ENCODE results near the gene RASSF8. TPM values are rescaled to one million over a fixed set of nuclear protein-coding genes. Genes with fewer than 3 reads are reported as not detected.
"Not testable (repeated sequence)": the region's sequence is repeated elsewhere in the genome, so short reads cannot be mapped to it uniquely, and the experiment has no call there.

Gene RASSF8
- total RNA-seq, 2 experiments from 2014 or later: 0.27 to 0.46 TPM

DNA sequence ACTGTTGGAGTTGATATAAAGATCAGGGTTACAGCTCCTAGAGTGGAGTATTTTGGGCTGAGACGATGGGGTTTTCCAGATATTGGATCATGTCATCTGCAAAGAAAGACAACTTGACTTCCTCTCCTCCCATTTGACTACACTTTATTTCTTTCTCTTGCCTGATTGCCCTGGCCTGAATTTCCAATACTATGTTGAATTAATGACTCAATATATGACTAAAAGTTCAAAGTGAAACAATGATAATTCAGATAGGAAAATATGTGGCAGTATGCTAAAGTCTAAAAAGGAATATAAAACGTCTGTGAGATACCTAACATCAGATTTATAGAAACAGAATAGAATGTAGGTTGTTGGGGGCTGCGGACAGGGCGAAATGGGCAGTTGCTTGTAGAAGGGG, 94.2 kb downstream of the RASSF8 start:
- POLR2A ChIA-PET: no interaction called here
- CTCF ChIA-PET: no interaction called here

GRCh38 chr12:26054383-26054782, 95.9 kb downstream of the RASSF8 start:
- CTCF ChIA-PET: no interaction called here
- POLR2A ChIA-PET: no interaction called here

GRCh38 chr12:26055087-26055486, 96.6 kb downstream of the RASSF8 start:
- POLR2A ChIA-PET: no interaction called here
- CTCF ChIA-PET: no interaction called here

DNA sequence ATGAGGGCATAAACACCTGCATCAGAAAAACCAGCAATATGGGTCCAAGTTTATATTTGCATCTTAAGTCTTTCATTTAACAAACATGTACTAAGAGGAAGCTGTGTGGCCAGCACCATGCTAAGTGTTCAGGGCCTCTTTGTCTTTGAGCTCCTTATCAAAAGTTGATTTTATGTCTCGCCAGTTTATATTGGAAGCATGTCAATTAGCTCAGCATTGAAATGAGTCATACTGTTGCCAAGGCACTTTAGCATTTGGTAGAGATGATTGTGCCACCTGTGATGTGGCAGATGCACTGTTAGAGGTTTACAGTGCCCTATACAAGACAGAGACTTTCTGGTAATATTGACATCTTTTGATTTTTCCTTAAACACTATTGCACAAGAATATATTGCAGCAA, 97.9 kb downstream of the RASSF8 start:
- ChIA-PET CTCF (no interaction called here), POLR2A (no interaction called here)

DNA sequence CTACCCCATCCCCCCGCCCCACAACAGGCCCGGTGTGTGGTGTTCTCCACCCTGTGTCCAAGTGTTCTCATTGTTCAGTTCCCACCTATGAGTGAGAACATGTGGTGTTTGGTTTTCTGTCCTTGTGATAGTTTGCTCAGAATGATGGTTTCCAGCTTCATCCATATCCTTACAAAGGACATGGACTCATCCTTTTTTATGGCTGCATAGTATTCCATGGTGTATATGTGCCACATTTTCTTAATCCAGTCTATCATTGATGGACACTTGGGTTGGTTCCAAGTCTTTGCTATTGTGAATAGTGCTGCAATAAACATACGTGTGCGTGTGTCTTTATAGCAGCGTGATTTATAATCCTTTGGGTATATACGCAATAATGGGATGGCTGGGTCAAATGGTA, 98.8 kb downstream of the RASSF8 start:
- CTCF ChIA-PET, POLR2A ChIA-PET: not testable (repeated sequence)

GRCh38 chr12:26058308-26058707, 99.8 kb downstream of the RASSF8 start:
- ChIA-PET POLR2A (no interaction called here), CTCF (interaction anchor here (0.7 kb wide), 1 partner anchor 381 kb away, joined by 3 read pairs; no protein-coding TSS in a partner anchor)

GRCh38 chr12:26058818-26059217, 100.3 kb downstream of the RASSF8 start:
- POLR2A ChIA-PET: no interaction called here
- CTCF ChIA-PET: interaction anchor here (0.7 kb wide), 1 partner anchor 381 kb away, joined by 3 read pairs; no protein-coding TSS in a partner anchor

DNA sequence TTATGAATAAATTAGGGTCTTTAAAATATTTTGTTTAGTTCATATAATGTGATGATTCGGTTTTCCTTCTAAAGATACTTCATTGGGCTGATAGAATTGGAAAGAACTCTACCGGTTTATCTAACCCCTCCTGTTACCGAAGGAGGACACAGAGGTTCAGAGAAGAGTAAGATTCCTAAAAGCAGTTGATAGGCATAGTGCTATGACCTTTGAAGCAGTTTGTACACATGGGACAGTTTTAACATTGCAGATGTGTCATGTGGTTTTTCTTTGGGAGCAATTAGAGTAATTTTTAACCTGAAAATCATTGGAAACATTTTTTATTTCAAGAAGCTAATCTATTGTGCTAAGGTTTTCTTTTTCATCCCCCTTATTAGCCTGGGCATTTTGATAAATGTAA, 103.5 kb downstream of the RASSF8 start:
- CTCF ChIA-PET: no interaction called here
- POLR2A ChIA-PET: no interaction called here

- CTCF ChIA-PET: no interaction called here
- POLR2A ChIA-PET: no interaction called here
Observed at GRCh38 chr12:26062566-26062965, 104.1 kb downstream of the RASSF8 start.

- ChIA-PET POLR2A (no interaction called here), CTCF (no interaction called here)
Observed at GRCh38 chr12:26065451-26065850, 107.0 kb downstream of the RASSF8 start.

DNA sequence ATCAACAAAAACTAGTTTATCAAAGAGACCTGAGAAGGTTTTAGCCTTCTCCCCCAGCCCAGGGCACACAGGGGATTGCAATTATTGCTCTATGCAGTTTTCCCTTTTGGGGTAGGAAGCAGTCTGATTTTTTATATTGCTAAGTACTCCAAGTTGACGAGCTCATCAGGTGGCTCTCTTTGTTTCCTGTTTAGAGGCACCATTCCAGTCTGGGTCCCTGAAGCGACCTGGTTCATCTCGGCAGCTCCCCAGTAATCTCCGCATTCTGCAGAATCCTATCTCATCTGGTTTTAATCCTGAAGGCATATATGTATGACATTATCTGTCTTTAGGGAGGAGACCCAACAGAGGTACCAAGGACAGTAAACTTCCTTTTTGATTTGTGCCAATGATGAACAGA, 110.0 kb downstream of the RASSF8 start:
- CTCF ChIA-PET: no interaction called here
- POLR2A ChIA-PET: no interaction called here

- ChIA-PET CTCF (no interaction called here), POLR2A (no interaction called here)
Observed at GRCh38 chr12:26069796-26070195, 111.3 kb downstream of the RASSF8 start.

GRCh38 chr12:26077915-26078702, 119.6 kb downstream of the RASSF8 start:
- ChIA-PET CTCF (no interaction called here), POLR2A (no interaction called here)

- CTCF ChIA-PET: no interaction called here
- POLR2A ChIA-PET: no interaction called here
Observed at GRCh38 chr12:26080911-26081310, 122.4 kb downstream of the RASSF8 start.

GRCh38 chr12:26086936-26087335, 128.5 kb downstream of the RASSF8 start:
- POLR2A ChIA-PET: no interaction called here
- CTCF ChIA-PET: no interaction called here

DNA sequence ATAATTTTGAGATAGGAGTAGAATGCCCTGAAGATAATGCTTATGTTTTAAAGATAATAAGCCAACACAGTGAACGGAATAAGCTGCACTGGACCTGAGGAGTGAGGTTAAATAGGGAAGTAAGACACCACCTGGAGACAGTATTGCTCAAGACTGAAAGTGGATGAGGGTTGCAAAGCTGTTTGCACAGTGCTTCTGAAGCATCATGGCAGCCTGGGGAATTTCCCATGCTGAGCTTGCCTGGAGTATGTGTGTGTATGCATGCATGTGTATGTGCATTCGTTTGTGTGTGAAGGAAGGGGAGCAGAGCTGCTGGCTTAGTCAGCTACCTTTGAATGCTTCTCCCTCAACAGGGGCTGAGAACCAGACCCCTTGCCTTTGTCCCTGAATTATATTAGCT, 130.5 kb downstream of the RASSF8 start:
- CTCF ChIA-PET: no interaction called here
- POLR2A ChIA-PET: no interaction called here

GRCh38 chr12:26090836-26091510, 132.5 kb downstream of the RASSF8 start:
- ChIA-PET POLR2A (no interaction called here), CTCF (no interaction called here)

DNA sequence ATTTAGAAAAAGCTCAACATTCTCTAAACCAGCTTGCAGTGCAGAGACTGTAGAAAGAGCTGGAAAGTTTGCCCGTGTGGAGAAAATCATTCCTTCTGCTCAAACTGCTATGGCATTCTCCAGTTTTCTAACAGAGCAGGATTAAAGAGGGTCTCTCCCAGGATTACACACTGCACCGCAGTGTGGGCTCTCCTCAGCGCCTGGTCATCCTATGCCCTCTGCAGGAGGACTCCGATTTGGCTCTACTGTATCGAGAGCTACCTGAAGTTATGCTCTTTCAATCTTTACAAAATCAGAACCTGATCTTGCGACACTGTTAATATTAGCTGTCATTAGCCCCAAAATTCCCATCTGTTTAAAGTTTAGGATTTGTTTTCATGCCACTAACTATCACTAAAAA, 133.3 kb downstream of the RASSF8 start:
- POLR2A ChIA-PET: no interaction called here
- CTCF ChIA-PET: no interaction called here

DNA sequence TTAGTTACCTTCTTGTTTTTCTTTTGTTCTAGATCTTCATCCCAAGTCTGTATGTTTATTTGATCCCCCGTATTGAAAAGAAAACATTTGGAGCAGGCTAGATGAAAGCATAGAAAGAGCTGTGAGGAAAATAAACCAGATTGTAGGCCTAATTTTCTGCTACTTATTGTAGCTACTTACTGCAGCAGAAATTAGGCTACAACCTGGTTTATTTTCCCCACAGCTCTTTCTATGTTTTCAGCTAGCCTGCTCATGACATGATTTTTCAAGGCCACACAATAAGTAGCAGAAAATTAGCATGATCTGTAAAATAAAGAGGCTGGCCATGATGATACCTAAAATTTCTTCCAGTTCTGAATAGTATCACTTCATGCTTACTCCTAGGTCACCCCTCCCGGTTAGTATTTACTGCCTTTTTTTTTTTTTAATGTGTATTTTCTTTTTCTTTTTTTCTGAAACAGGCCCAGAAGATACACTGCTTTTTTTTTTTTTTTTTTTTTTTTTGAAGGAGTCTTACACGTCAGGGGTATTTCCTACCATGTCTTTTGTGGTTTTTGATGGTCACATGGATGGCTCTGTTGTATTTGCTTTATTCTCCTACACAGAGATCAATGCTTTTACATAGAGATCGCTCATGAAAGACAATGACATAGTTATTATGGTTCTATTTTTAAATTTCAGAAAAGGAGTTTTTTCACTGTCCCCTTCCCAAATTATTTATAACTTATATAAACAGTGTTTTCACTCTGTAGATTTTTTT, 134.0 kb downstream of the RASSF8 start:
- POLR2A ChIA-PET: no interaction called here

GRCh38 chr12:26095186-26095585, 136.7 kb downstream of the RASSF8 start:
- ChIA-PET CTCF (no interaction called here), POLR2A (no interaction called here)

More for the DNA sequence above, 134.0 kb downstream of the RASSF8 start:
- CTCF ChIA-PET: no interaction called here

DNA sequence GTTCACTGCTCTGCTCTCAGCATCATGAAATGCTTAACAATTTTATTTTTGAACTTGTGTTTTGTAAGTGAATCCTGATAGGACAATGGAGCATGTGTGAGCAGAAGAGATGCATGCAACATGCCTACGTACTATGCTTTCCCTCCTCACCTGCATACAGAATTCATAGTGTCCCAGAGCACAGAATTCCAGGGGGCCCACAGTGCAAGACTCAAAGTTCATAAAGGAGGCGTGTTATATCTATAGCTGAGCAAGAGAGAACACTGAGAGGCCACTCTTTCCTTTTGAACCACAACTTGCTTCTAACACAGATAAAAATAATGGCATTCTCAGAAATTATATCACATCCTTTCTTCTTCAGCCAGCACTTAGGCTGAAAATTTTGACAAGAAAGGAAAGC, 137.6 kb downstream of the RASSF8 start:
- POLR2A ChIA-PET: no interaction called here

More for the DNA sequence above, 137.6 kb downstream of the RASSF8 start:
- CTCF ChIA-PET: no interaction called here

Measured in activated CD8-positive, alpha-beta memory T cell treated with anti-CD3 and anti-CD28 coated beads for 36 hours (primary cell).